Suppressor macrophage (primary cell): Measurements from ENCODE around the gene USP5.
"Not testable (repeated sequence)": the region's sequence is repeated elsewhere in the genome, so short reads cannot be mapped to it uniquely, and the experiment has no call there.

ENCODE experiments used
- DNase-seq, 4 experiments: peaks; one replicate each; pipeline ENCODE4 v3.0.0-alpha.2; 2020 to 2022

The USP5 gene

GRCh38 chr12:6866163-6866919, 14.4 kb downstream of the USP5 start:
- DNase-seq: no peak

- DNase-seq: peak in 2 of 4 experiments; percentile 86 to 88
Measured at GRCh38 chr12:6866920-6867412, 15.0 kb downstream of the USP5 start.

DNA sequence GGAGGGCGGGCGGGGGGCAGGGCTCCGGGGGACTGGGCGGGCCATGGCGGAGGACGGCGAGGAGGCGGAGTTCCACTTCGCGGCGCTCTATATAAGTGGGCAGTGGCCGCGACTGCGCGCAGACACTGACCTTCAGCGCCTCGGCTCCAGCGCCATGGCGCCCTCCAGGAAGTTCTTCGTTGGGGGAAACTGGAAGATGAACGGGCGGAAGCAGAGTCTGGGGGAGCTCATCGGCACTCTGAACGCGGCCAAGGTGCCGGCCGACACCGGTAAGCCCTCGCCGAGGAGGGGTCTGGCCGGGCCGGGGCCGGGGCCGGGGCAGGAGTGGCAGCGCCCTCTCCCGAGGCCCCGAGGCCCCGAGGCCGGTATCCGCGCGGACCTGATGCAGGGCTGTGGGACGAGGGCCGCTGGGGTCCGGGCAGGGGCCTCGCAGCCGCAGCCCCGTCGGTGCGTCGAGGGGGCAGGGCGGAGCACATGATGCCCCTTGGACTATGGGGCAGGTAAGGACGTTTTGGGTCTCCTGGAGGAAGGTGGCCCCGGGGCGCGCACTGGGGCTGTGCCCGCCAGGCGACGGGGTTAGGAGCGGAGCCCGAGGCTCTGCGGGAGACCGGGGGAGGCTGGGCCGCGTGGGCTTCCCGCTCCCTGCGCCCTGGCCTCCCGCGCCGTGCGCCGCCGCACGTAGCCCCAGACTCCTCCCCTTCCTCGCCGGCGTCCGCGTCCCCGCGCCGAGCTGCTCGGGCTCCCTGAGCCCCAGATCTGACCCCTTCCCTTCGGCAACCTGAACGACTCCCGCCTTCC, 15.7 kb downstream of the USP5 start, which contains the start of gene TPI1:
Gene TPI1 (plus strand): TSS at position 119 of the 798 bp plus-strand sequence. CDS start 36 bp downstream, at position 155.
- peak; percentile 90 to 96 (median 93) for DNase-seq

GRCh38 chr12:6868211-6869048, 16.5 kb downstream of the USP5 start:
- DNase-seq: peak in 1 of 4 experiments; percentile 50

DNA sequence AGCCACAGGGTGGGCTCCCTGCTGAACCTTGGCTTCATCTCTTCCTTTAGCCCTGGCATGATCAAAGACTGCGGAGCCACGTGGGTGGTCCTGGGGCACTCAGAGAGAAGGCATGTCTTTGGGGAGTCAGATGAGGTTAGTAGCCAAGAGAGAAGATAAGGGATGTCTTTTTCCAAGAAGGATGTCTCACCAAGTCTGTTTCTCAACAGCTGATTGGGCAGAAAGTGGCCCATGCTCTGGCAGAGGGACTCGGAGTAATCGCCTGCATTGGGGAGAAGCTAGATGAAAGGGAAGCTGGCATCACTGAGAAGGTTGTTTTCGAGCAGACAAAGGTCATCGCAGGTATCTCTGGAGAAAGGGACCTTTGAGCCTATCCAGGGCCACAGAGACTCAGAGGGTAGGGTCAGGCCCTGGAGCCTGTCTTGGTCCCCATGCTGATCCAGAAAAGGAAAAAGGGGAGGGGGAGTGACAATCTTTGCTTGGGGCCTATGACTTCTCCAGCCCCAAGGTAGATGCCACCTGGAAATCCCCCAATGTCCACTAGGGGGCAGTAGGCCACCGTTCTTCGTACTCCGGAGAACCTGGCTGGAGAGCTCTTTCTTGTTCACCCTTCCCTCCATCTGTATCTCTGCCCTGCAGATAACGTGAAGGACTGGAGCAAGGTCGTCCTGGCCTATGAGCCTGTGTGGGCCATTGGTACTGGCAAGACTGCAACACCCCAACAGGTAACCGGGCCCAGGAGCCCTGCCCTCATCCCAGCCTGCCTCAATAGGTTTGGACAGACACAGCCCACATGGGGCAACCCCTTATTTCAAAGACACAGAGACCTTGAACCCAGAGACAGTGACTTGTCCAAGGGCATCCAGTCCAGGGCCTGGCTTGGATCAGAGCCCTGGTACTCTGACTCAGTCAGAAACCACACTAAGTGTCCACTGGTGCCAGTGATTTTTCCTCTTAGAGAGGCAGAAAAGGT, 17.4 kb downstream of the USP5 start:
- DNase-seq: peak; percentile 79 to 89 (median 84)

GRCh38 chr12:6870304-6870703, 18.4 kb downstream of the USP5 start:
- not testable (repeated sequence) for DNase-seq

GRCh38 chr12:6871052-6871957, 19.4 kb downstream of the USP5 start:
- peak in 2 of 4 experiments; percentile 16 to 18 for DNase-seq

DNA sequence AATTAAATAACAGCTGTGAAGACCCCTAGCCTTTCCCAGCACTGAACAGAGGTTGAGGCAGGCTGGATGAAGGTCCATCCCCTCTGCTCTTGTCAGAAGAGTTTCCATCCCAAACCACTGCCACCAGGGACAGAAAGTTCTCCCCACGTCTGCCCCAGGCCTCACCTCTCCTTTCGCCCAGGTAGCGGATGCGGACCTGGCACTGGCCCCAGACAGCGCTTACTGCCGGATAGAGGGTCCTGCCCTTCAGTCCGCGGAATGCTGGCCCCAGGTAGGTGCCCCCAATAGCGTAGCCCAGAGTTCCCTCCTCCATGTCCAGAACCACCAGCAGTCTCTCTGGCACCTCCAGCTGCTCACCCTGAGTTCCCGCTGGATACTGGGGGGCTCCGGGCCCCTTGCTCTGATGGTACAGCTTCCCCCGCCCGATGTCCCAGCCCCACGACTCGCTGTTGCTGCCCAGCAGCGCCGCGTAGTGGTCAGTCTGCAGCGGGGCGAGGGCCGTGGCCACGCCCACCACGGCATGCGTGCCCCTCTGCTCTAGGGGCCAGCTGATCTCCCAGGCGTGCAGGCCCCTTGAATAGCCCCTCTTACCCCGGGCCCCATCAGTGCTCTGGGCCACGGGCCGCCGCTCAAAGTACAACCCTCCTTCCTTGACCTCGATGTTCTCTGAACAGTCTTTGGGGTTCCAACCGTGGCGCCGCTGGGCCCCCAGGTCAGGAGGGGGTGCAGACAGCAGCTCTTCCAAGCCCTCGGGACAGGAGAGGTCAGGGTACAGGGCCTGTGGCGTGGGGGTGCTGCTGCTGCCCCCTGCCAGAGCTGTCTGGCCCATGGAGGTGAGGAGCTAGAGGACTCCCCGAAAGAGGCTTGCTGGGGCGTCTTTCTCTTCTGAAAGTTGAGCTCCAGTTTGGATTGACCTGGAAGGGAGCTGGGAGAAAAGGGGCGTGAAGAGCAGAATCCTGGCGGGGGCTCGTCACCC, 20.4 kb downstream of the USP5 start:
- DNase-seq: peak; percentile 83 to 93 (median 90)

DNA sequence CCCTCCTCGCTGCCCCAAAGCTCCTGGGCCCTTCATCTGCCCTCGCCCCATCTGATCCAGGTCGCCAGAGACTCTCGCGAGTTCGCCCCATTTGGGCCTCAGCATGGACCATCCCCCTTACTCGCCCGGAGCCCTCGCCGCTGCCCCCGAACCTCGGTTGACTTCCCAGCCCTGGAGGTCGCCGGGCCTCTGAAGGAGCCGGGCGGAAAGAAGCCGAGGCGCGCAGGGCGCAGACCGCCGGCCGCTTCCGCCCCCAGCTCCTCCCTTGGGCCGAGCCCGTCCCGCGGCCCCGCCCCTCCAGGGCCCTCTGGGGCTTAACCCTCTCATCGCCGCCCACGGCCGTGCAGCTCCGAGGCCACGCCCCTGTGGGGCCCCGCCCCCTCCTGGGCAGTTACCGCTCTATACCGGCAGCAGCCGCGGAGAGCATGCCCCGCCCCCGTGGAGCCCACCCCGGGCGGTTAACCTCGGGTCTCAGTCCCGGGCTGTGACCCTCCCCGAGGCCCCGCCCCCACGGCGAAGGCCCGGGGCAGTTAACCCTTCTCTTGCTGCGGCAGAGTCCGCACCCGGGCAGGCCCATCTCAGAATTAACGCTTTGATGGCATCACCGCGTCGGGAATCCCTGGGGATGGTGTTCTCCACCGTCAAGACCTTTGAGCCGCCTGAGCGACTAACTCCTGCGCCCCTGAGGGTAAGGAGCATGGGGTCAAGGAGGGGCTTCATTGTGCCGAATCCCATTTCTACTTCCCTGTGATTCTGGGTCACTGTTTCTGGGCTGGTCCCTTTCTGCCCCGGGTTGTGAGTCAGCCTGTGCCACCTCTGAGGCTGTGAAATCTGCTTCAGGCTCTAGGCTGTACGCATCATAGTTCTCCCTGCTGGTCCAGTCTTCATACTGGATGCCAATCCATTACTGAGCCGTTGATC, 21.4 kb downstream of the USP5 start, which contains the start of gene SPSB2:
Gene SPSB2 (minus strand): TSS at position 210 of the 921 bp plus-strand sequence. CDS start 402 bp downstream, outside the sequence.
- peak; percentile 98 to 100 (median 99) for DNase-seq

DNA sequence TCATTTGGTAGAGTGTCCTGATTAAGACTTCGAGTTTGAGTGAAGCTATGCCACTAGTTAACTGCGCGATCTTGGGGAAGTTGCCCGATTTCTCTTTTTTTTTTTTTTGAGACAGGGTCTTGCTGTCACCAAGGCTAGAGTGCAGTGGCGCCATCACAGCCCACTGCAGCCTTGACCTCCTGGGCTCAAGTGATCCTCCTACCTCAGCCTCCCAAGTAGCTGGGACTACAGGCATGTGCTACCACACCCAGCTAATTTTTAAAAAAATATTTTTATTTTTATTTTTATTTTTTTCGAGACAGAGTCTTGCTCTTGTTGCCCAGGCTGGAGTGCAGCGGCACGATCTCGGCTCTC, 22.0 kb downstream of the USP5 start:
- not testable (repeated sequence) for DNase-seq

DNA sequence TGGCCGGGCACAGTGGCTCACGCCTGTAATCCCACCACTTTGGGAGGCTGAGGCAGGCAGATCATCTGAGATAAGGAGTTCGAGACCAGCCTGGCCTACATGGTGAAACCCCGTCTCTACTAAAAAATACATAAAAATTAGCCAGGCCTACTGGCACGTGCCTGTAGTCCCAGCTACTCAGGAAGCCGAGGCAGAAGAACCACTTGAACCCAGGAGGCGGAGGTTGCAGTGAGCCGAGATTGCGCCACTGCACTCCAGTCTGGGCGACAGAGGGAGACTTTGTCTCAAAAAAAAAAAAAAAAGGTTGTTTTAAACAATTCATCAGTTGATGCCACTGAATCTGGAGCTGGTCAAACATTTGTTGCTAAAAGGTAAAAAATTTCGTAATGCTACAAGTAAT, 27.9 kb downstream of the USP5 start:
- DNase-seq: peak in 1 of 4 experiments; percentile 13

DNA sequence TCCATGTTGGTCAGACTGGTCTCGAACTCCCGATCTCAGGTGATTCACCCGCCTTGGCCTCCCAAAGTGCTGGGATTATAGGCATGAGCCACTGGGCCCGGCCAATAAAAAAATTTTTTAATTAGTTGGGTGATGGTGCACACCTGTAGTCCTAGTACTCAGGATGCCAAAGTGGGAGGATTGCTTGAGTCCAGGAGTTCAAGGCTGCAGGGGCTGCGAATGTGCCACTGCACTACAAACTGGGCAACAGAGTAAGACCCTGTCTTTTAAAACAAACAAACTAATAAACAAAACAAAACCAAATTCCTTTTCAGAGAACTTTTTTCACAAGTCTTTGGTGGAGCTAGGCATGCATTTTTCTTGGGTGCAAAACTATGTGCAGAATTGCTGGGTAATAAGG, 31.3 kb downstream of the USP5 start:
- DNase-seq: no peak

DNA sequence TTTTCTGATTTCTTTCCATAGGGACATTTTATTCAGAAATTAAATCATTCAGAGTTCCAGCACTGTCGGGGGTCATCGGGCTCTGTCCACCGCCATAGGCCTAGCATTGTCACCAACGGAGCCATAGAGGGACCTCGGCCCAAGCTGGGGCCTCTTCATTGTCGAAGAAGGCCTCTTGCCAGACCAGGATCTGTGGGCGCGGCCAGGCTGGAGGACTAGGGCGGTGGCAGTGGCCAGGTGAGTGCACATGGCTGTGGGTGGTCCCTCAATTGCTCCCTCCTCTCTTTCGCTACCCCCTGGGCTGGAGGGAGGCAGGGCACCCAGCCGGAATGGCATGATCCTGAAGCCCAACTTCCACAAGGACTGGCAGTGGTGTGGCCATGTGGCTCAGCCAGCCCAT, 31.7 kb downstream of the USP5 start:
- no peak for DNase-seq

GRCh38 chr12:6884539-6884938, 32.6 kb downstream of the USP5 start:
- no peak for DNase-seq

DNA sequence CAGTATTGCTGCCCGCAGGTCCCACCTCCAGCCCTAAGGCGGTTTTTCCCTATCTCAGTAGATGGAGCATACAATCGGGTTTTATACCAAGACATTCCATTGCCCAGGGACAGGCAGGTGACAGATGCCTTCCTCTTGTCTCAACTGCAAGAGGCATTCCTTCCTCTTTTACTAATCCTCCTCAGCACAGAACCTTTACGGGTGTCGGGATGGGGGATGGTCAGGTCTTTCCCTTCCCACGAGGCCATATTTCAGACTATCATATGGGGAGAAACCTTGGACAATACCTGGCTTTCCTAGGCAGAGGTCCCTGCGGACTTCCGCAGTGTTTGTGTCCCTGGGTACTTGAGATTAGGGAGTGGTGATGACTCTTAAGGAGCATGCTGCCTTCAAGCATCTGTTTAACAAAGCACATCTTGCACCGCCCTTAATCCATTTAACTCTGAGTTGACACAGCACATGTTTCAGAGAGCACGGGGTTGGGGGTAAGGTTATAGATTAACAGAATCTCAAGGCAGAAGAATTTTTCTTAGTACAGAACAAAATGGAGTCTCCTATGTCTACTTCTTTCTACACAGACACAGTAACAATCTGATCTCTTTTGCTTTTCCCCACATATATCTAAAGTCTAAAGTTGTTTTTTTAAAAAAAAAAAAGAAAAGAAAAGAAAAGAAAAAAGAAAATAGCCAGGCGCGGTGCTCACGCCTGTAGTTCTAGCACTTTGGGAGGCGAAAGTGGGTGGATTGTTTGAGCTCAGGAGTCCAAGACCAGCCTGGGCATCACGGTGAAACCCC, 34.5 kb downstream of the USP5 start:
- not testable (repeated sequence) for DNase-seq

DNA sequence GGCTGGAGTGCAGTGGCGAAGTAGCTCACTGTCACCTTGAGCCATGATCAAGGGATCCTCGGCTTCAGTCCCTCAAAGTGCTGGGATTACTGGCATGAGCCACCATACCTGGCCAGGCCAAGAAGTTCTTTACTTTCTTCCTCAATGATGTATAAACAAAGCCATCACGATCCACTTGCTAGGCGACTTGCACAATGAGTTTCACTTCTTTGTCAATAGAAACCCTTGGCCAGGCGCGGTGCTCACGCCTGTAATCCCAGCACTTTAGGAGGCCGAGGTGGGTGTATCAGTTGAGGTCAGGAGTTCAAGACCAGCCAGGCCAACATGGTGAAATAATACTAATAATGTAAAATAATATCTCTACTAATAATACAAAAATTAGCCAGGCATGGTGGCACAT, 35.5 kb downstream of the USP5 start:
- DNase-seq: peak; percentile 46 to 68 (median 65)

DNA sequence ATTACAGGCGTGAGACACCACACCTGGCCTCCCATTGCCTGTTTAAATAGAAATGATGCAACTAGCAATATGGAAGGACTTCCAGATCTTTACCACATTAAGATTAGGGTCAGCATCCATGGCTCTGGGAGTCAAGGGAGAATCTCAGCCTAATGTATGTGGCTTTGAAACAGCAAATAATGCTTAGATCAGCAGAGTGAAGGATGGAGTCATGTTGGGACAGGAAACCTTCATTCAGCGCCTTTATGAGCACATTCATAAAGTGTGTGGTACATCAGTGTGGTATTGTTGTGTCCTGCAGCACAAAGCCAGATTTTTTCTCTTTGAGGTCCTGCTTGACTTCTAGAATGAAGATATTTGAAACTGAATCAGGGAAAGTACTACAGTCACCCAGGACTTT, 36.4 kb downstream of the USP5 start:
- DNase-seq: no peak
